ENCODE measurements around the gene RIOX2. TPM values are rescaled to one million over a fixed set of nuclear protein-coding genes. Genes with fewer than 3 reads are reported as not detected.
A peak's percentile ranks its signal among the peaks of the same experiment; 100 is the strongest.

Gene RIOX2
- total RNA-seq, 1 donor from 2014 or later, result 26.5 TPM

GRCh38 chr3:97949110-97949485, 23.1 kb downstream of the RIOX2 start:
- DNase-seq (ENCODE audit: low spot score), result no peak
- H3K4me1 Mint-ChIP-seq (ENCODE audit: low read depth), result peaks cover 2% of the 10 kb centered on the region
- H3K9me3 Mint-ChIP-seq (ENCODE audit: low read depth), result no peaks in the 10 kb centered on the region
- no peak overlapping the region for H3K27ac Mint-ChIP-seq (ENCODE audit: unreplicated experiment)
- H3K27me3 Mint-ChIP-seq (ENCODE audit: low read depth), result no peaks in the 10 kb centered on the region
- H3K4me3 Mint-ChIP-seq (ENCODE audit: unreplicated experiment), result no peak overlapping the region
- H3K36me3 Mint-ChIP-seq (ENCODE audit: low read depth), result peaks cover 35% of the 10 kb centered on the region
- no peak for TF ChIP-seq CTCF (IDR thresholded peaks at IDR 0.05)

- no peaks in the 10 kb centered on the region for H3K9me3 Mint-ChIP-seq (ENCODE audit: low read depth)
- DNase-seq (ENCODE audit: low spot score), result no peak
- TF ChIP-seq CTCF (IDR thresholded peaks at IDR 0.05), result no peak
- no peak overlapping the region for H3K4me3 Mint-ChIP-seq (ENCODE audit: unreplicated experiment)
- no peaks in the 10 kb centered on the region for H3K27me3 Mint-ChIP-seq (ENCODE audit: low read depth)
- H3K4me1 Mint-ChIP-seq (ENCODE audit: low read depth), result peaks cover 7% of the 10 kb centered on the region
- H3K27ac Mint-ChIP-seq (ENCODE audit: unreplicated experiment), result no peak overlapping the region
- H3K36me3 Mint-ChIP-seq (ENCODE audit: low read depth), result peaks cover 35% of the 10 kb centered on the region
Measured at GRCh38 chr3:97948351-97949109, 23.7 kb downstream of the RIOX2 start.

DNA sequence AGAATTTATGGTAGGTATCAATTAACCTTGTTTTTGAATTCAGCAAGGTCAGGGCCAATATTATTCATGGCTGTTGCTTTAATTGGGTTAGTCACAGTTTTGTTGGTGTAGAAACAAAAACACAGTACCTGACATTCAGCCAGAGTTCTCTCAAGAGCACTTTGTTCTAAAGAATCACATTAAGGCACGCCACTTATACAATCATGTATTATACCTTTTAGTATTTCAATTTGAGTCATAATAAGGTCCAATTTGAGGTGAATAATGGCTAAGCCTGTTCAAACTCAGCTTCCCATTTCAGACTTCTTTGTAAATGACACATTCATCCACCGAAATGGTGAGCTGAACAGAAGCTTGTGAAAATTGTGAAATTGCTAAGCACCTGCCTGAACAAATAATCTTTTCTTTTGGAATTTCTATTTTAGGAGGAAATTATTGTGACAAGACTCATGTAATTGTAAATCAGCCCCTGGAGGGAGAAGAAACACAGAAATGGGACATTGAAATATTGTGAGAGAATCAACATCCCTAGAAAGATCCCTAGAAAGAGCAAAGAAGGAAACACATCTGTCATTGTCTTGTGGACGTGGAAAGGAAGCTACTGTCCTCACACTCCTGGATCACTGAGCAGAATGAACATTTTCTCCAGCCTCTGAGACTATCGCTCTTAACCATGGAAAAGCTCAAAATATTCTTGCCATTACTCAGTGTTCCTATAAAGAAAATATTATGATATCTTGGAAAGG, 29.3 kb downstream of the RIOX2 start:
- Mint-ChIP-seq H3K27me3 (ENCODE audit: low read depth) (no peaks in the 10 kb centered on the region), H3K4me1 (ENCODE audit: low read depth) (peaks cover 19% of the 10 kb centered on the region), H3K36me3 (ENCODE audit: low read depth) (peaks cover 15% of the 10 kb centered on the region), H3K27ac (ENCODE audit: unreplicated experiment) (peak overlapping the region; percentile 42), H3K4me3 (ENCODE audit: unreplicated experiment) (no peak overlapping the region), H3K9me3 (ENCODE audit: low read depth) (no peaks in the 10 kb centered on the region)
- TF ChIP-seq CTCF (IDR thresholded peaks at IDR 0.05), result no peak
- DNase-seq (ENCODE audit: low spot score), result no peak

DNA sequence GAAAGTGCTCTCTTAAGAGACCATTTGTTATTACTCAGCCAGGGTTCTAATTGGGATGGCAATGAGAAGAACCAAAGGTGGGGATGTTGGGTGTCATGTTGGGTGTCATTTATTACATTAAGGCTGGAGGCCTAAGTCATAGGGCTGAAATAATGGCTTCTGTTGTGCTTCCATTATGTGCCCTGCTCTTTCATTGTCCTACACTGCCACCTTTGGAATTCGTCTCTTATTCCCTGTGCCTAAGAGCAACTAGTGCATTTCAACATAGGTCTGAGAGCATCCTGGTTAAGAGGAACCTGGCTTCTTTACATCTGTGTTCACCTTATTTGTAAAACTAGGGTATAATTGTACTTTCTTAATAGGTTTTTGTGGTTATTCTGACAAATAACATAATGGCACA, 32.2 kb downstream of the RIOX2 start:
- Mint-ChIP-seq H3K27me3 (ENCODE audit: low read depth) (no peaks in the 10 kb centered on the region), H3K36me3 (ENCODE audit: low read depth) (peaks cover 20% of the 10 kb centered on the region), H3K4me3 (ENCODE audit: unreplicated experiment) (no peak overlapping the region), H3K9me3 (ENCODE audit: low read depth) (no peaks in the 10 kb centered on the region), H3K27ac (ENCODE audit: unreplicated experiment) (no peak overlapping the region), H3K4me1 (ENCODE audit: low read depth) (peaks cover 19% of the 10 kb centered on the region)
- TF ChIP-seq CTCF (IDR thresholded peaks at IDR 0.05), result peak; percentile 37
- DNase-seq (ENCODE audit: low spot score), result no peak

DNA sequence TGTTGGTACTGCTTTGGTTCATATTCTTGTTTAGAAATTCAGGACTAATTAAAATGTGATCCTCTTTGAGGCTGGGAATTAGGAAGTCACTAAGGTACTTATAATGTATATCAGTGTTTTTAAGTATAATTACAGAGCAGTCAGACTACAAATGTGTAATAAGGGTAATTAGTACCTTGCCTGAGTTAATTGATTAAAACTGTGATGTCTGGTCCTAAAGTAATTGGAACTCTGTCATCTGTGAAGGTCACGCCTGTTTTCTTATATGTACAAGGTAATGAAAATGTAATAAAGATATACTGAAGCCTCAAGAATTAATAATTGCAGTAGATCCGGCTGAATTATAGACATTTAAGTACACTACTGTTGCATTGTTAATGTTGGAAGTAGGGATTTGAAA, 32.8 kb downstream of the RIOX2 start:
- H3K9me3 Mint-ChIP-seq (ENCODE audit: low read depth), result no peaks in the 10 kb centered on the region
- DNase-seq (ENCODE audit: low spot score), result no peak
- no peak overlapping the region for H3K4me3 Mint-ChIP-seq (ENCODE audit: unreplicated experiment)
- no peak for TF ChIP-seq CTCF (IDR thresholded peaks at IDR 0.05)
- no peak overlapping the region for H3K27ac Mint-ChIP-seq (ENCODE audit: unreplicated experiment)
- H3K4me1 Mint-ChIP-seq (ENCODE audit: low read depth), result peaks cover 19% of the 10 kb centered on the region
- no peaks in the 10 kb centered on the region for H3K27me3 Mint-ChIP-seq (ENCODE audit: low read depth)
- H3K36me3 Mint-ChIP-seq (ENCODE audit: low read depth), result peaks cover 22% of the 10 kb centered on the region
